ENCODE results near the gene TRIM44.

GRCh38 chr11:35842958-35843357 is 180.4 kb downstream of the TRIM44 start:
- no peak for TF ChIP-seq CTCF (optimal IDR thresholded peaks at IDR 0.05 in 1 of 3, IDR thresholded peaks at IDR 0.05 in 1 of 3, conservative IDR thresholded peaks at IDR 0.05 in 1 of 3; ENCODE audit: extremely low read depth in 1 of 3, insufficient read depth in 2 of 3, low read length in 3 of 3)
- no peak for TF ChIP-seq EZH2 (IDR thresholded peaks at IDR 0.05; ENCODE audit: low read length)
